Stimulated activated CD8-positive, alpha-beta memory T cell treated with anti-CD3 and anti-CD28 coated beads, Interleukin-15, amount 100 ng/mL, for 48 hours (primary cell): ENCODE data around the gene GLRA3.
"Not testable (repeated sequence)": the region's sequence is repeated elsewhere in the genome, so short reads cannot be mapped to it uniquely, and the experiment has no call there.

ENCODE experiments used
- DNase-seq, 2 donors: peaks; one replicate each; pipeline ENCODE4 v3.0.0-alpha.2; 2020; ENCODE audit warnings: low read depth in 2 of 2

Gene GLRA3

GRCh38 chr4:174828845-174829701 is at the start of gene GLRA3:
GLRA3 (minus strand) TSS chr4:174829247; CDS start chr4:174828811, 436 bp downstream.
- DNase-seq, result no peak

GRCh38 chr4:174874898-174875297 is 45.9 kb upstream of the GLRA3 start:
- no peak for DNase-seq

- DNase-seq, result no peak
These were observed 44.9 kb upstream of the GLRA3 start for GRCh38 chr4:174873931-174874330.

DNA sequence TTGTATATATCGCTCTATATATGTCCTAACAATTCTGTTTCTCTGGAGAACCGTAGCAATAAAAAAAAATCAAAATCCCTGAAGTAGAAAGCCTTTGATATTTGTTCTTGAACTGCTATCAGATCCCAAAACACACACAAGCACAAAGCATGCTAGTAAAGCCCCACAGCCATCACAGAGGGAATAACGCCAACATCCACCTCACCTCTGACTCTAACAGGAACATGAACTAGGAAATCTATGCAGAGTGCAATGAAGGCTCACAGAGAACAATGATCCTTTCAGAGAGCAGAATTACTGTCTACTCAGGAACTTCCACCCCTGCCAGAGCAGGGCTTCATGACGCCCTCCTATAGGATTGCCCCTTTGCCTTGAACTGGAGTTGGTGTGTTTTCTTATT is 44.1 kb upstream of the GLRA3 start:
- not testable (repeated sequence) for DNase-seq

GRCh38 chr4:174871407-174871806 is 42.4 kb upstream of the GLRA3 start:
- no peak for DNase-seq

GRCh38 chr4:174870311-174870710 is 41.3 kb upstream of the GLRA3 start:
- no peak for DNase-seq

GRCh38 chr4:174869339-174869738 is 40.3 kb upstream of the GLRA3 start:
- DNase-seq, result no peak

DNA sequence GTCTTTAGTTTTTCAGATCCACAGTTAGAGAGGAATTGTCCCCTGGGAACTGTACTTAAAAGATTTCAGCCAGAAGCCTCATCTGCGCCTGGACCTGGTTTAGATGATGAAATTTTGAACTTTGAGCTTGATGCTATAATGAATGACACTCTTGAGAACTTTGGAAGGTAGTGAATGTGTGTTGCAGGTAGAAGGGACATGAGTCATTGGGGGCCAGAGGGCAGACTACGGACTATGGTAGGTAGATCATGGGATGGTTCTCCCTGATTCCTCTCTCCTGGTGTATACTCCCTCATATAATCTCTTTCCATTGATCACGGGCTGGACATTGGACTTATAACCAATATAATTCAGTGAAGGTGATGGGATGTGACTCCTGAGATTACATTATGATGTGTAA is 38.9 kb upstream of the GLRA3 start:
- no peak for DNase-seq

DNA sequence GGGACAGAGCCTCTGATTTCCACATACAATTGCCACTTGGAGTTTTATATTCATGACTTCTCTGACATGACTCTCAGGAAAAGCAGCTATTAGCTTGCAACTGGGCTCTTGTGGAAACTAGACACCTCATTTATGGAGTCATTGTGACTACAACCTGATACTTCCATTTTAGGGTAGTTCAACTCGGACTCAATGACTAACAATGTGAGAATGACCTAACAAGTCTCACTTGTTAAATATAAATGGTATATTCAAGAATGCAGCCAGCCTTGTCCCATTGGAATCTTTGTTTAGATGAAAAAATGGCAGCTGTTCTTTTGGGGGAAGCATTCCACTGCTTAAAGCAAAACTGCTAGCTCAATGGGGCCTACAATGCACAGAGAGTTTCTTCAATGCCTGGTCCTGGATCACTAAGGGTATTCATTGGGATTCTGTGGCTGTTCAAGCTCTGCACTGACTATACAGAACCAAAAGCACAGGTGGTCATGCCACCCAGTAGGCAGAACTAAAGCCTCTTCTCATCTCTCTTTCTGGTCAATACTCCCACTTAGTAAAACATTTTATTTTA is 36.5 kb upstream of the GLRA3 start:
- no peak for DNase-seq

DNA sequence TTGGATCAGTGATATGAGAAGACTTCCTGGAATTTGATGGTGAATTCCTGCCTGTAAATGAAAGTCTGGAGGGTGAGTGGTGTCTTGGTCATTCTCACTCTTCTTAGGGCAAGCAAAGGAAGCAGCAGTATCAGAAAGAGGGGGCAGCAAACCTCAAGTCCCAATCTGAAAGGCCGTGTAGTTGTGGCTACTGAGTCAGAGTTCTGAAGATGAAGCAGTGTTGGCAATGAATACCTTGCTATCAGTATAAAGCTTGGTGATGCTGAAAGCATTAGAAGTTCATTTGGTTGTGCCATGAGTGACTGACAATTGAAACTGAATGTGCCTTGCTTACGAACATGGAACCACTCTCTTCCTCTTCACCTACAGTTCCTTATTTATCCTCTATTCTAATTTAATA is 35.0 kb upstream of the GLRA3 start:
- no peak for DNase-seq

DNA sequence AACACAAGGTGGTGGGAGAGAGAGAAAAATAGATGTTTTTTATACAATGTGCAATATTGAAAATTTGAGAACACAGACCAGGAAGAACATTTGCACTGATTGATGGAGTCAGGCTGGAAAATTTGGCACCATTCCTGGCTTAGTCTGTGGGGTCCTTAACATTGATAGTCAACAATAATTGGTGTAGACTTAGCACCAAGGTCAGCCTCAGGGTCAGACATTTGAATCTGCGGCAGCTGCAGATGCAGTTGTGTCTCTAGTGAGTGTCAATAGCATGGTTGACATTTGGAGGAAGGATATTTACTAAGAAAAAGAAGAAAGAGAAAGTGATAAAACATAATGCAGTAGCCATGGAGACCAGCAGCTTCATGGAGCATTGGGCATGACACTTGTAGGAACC is 31.5 kb upstream of the GLRA3 start:
- DNase-seq, result no peak

- DNase-seq, result no peak
These were observed 30.9 kb upstream of the GLRA3 start for GRCh38 chr4:174859904-174860303.

- no peak for DNase-seq
These were observed 28.1 kb upstream of the GLRA3 start for GRCh38 chr4:174856926-174857800.

- DNase-seq, result no peak
These were observed 26.0 kb upstream of the GLRA3 start for GRCh38 chr4:174855050-174855449.

GRCh38 chr4:174853629-174854028 is 24.6 kb upstream of the GLRA3 start:
- DNase-seq, result no peak

DNA sequence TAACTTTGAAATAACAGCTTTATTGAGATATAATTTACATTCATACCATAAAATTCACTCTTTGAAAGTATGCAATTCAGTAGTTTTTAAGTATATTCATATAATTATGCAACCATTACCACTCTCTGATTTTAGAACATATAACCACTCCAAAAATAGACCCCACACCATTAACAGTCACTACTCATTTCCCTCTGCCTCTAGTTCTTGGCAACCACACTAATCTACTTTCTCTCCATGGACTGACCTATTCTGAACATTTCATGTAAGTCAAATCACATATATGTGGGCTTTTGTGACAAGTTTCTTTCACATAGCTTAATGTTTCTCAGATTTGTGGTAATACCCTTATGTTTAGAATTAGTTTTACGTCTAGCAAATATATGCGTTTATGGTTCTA is 19.5 kb upstream of the GLRA3 start:
- no peak for DNase-seq

- no peak for DNase-seq
These were observed 18.9 kb upstream of the GLRA3 start for GRCh38 chr4:174847801-174848427.

DNA sequence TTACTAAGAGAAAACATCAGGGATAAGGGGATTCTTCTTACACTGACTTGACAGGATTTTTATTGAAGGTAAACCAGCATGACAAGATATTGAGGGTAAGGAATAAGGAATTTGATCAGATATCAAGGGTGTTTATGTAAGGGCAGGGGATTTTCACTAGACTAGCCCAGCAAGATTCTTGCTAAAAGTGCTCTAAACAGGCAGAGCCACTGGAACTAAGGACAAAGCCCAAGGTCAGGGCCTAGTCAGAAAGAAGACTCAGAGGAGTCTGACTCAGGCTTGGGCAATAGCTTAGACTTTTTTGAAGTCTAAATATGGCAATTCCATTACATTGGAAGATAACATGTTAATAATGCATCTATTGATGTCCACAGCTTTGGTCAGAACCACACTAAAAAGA is 6.5 kb upstream of the GLRA3 start:
- DNase-seq, result no peak

- no peak for DNase-seq
These were observed 5.4 kb upstream of the GLRA3 start for GRCh38 chr4:174834477-174834876.

GRCh38 chr4:174826660-174827059 is 2.4 kb downstream of the GLRA3 start:
- no peak for DNase-seq

DNA sequence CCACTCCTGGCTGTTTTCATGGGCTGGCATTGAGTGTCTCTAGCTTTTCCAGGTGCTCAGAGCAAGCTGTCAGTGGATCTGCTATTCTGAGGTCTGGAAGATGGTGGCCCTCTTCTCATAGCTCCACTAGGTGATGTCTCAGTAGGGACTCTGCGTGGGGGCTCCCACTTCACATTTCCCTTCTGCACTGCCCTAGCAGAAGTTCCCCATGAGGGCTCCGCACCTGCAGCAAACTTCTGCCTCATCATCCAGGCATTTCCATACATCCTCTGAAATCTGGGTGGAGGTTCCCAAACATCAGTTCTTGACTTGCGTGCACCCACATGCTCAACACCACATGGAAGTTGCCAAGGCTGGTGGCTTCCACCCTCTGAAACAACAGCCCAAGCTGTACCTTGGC is 13.8 kb downstream of the GLRA3 start:
- DNase-seq, result no peak

DNA sequence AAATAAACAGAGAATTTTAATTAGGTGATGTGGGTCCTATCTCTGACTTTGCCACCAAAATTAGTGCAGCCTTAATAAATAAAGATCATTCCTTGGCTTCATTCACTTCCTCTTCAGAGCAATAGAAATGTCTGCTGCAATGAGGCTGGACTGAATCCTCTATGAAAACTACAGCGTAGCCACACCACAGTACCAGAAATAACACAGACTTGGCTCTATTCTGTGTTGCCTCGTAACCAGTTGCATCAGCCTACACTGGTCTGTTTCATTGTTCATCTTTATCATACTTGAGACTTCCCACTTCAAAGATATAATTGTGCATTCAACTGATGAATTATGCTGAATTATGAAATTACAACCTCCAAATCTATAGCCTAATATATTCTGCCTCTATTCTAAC is 15.8 kb downstream of the GLRA3 start:
- DNase-seq, result no peak
